GM23338 (cell line): ENCODE measurements around the gene LEPR. TPM values are rescaled to one million over a fixed set of nuclear protein-coding genes. Genes with fewer than 3 reads are reported as not detected.

Source experiments
- ATAC-seq: fragments of 200-7000 bp; cut with Tn5 transposase; 3 replicates; pipeline ENCODE4 v1.9.1; 2020
- DNase-seq: peaks from one replicate; pipeline ENCODE4 v3.0.0-alpha.2; 2015; ENCODE audit warnings: low spot score
- H2AFZ ChIP-seq: fragments of 200-600 bp; sonication (generic); 2 replicates; pipeline ENCODE4 v1.8.0; 2016; ENCODE audit warnings: antibody characterized with exemption, mild to moderate bottlenecking, moderate library complexity
- H3F3A ChIP-seq: fragments of 200-600 bp; sonication (generic); replicated peaks from 2 replicates; pipeline ENCODE4 v1.8.0; 2017; ENCODE audit warnings: antibody characterized with exemption, mixed run types, low read depth
- H3K27ac ChIP-seq: fragments of 200-600 bp; sonication (generic); 2 replicates; pipeline ENCODE4 v1.6.1; 2016; ENCODE audit warnings: low read depth
- H3K27me3 ChIP-seq: fragments of 200-600 bp; sonication (generic); 2 replicates; pipeline ENCODE4 v1.8.0; 2016; ENCODE audit warnings: mild to moderate bottlenecking, mixed run types, moderate library complexity; ENCODE audit not compliant: insufficient read depth
- H3K36me3 ChIP-seq: fragments of 200-600 bp; sonication (generic); 2 replicates; pipeline ENCODE4 v1.8.0; 2016; ENCODE audit warnings: mild to moderate bottlenecking; ENCODE audit not compliant: insufficient read depth
- H3K4me1 ChIP-seq: fragments of 200-600 bp; sonication (generic); 2 replicates; pipeline ENCODE4 v1.8.0; 2016; ENCODE audit warnings: mild to moderate bottlenecking, moderate library complexity; ENCODE audit not compliant: insufficient read depth
- H3K4me2 ChIP-seq: fragments of 200-600 bp; sonication (generic); 2 replicates; pipeline ENCODE4 v1.7.1; 2017; ENCODE audit warnings: mixed run types
- H3K4me3 ChIP-seq: fragments of 200-600 bp; sonication (generic); 2 replicates; pipeline ENCODE4 v1.6.1; 2016; ENCODE audit warnings: mixed run types
- H3K79me2 ChIP-seq: fragments of 200-600 bp; sonication (generic); replicated peaks from 2 replicates; pipeline ENCODE4 v1.8.0; 2017; ENCODE audit warnings: mild to moderate bottlenecking; ENCODE audit not compliant: insufficient read depth
- H3K9me2 ChIP-seq: fragments of 200-600 bp; sonication (generic); 2 replicates; pipeline ENCODE4 v1.8.0; 2017; ENCODE audit not compliant: insufficient read depth
- H4K20me1 ChIP-seq: fragments of 200-600 bp; sonication (generic); replicated peaks from 2 replicates; pipeline ENCODE4 v1.8.0; 2017; ENCODE audit warnings: mild to moderate bottlenecking; ENCODE audit not compliant: insufficient read depth
- H3K27ac Mint-ChIP-seq: 2 replicates; pipeline ENCODE4 v1.8.0; 2020; ENCODE audit warnings: inconsistent platforms, mild to moderate bottlenecking, moderate library complexity, mixed read lengths
- H3K27me3 Mint-ChIP-seq: 3 replicates; pipeline ENCODE4 v1.8.0; 2022; ENCODE audit warnings: low read depth, mild to moderate bottlenecking, moderate library complexity, mixed read lengths, inconsistent platforms; ENCODE audit not compliant: insufficient read depth, poor library complexity
- H3K36me3 Mint-ChIP-seq: 3 replicates; pipeline ENCODE4 v1.8.0; 2021; ENCODE audit warnings: low read depth, mild to moderate bottlenecking, inconsistent platforms, moderate library complexity, mixed read lengths
- H3K4me1 Mint-ChIP-seq: 3 replicates; pipeline ENCODE4 v1.8.0; 2020; ENCODE audit warnings: mild to moderate bottlenecking, inconsistent platforms, mixed read lengths
- H3K4me3 Mint-ChIP-seq: 3 replicates; pipeline ENCODE4 v1.8.0; 2021; ENCODE audit warnings: moderate library complexity, mild to moderate bottlenecking, inconsistent platforms, mixed read lengths
- H3K9me3 Mint-ChIP-seq: 3 replicates; pipeline ENCODE4 v1.8.0; 2020; ENCODE audit warnings: moderate library complexity, mild to moderate bottlenecking, inconsistent platforms, mixed read lengths
- CREB1 ChIP-seq: fragments of 250-450 bp; sonication (Bioruptor Pico); IDR thresholded peaks from 2 replicates; pipeline ENCODE4 v1.5.0; 2020; ENCODE audit warnings: low read depth, mild to moderate bottlenecking, moderate library complexity
- CTCF ChIP-seq, 2 experiments: fragments of 200-600 bp in 1 of 2; sonication (generic) in 1 of 2; conservative IDR thresholded peaks; 2 replicates each; pipeline versions ENCODE4 v1.5.1 to v1.6.1; 2016 to 2017; ENCODE audit warnings: antibody characterized with exemption in 2 of 2, low read depth in 2 of 2, mild to moderate bottlenecking in 2 of 2, moderate library complexity in 1 of 2
- ETS1 ChIP-seq: IDR thresholded peaks from 2 replicates; pipeline ENCODE4 v1.6.1; 2016; ENCODE audit warnings: antibody characterized with exemption
- EZH2 ChIP-seq: fragments of 200-600 bp; sonication (generic); IDR thresholded peaks from one replicate; pipeline ENCODE4 v1.8.0; 2017; ENCODE audit warnings: antibody characterized with exemption, mild to moderate bottlenecking, low read depth; ENCODE audit not compliant: unreplicated experiment
- EZH2phosphoT487 ChIP-seq: fragments of 200-600 bp; sonication (generic); IDR thresholded peaks from one replicate; pipeline ENCODE4 v1.8.1; 2018; ENCODE audit warnings: antibody characterized with exemption; ENCODE audit not compliant: unreplicated experiment
- JUNB ChIP-seq: IDR thresholded peaks from one replicate; pipeline ENCODE4 v1.6.1; 2016; ENCODE audit warnings: antibody characterized with exemption; ENCODE audit not compliant: unreplicated experiment
- NANOG ChIP-seq: IDR thresholded peaks from 2 replicates; pipeline ENCODE4 v1.6.1; 2016; ENCODE audit warnings: antibody characterized with exemption, borderline replicate concordance
- POLR2AphosphoS5 ChIP-seq: IDR thresholded peaks from 2 replicates; pipeline ENCODE4 v1.6.1; 2016; ENCODE audit warnings: antibody characterized with exemption, low read depth
- REST ChIP-seq: IDR thresholded peaks from one replicate; pipeline ENCODE4 v1.6.1; 2018; ENCODE audit warnings: antibody characterized with exemption; ENCODE audit not compliant: unreplicated experiment
- STAT1 ChIP-seq: IDR thresholded peaks from one replicate; pipeline ENCODE4 v1.6.1; 2016; ENCODE audit warnings: antibody characterized with exemption; ENCODE audit not compliant: unreplicated experiment
- ZNF114 ChIP-seq: fragments of 250-450 bp; sonication (Bioruptor Pico); IDR thresholded peaks from 2 replicates; pipeline ENCODE4 v1.5.0; 2020; ENCODE audit warnings: mild to moderate bottlenecking, moderate library complexity
- ZNF331 ChIP-seq: fragments of 250-450 bp; sonication (Bioruptor Pico); IDR thresholded peaks from 2 replicates; pipeline ENCODE4 v1.5.0; 2020; ENCODE audit warnings: low read depth, mild to moderate bottlenecking, moderate library complexity
- ZNF462 ChIP-seq: fragments of 250-450 bp; sonication (Bioruptor Pico); IDR thresholded peaks from 2 replicates; pipeline ENCODE4 v1.5.0; 2020; ENCODE audit warnings: mild to moderate bottlenecking, moderate library complexity
- polyA plus RNA-seq: library from polyadenylated mRNA; unstranded; fragments of >200 nt; fragmentation: Nextera tagmentation; extraction: Ambion mirVana; gene quantifications from 2 replicates; pipeline ENCODE4 v1.2.1, GENCODE V29; 2016
- total RNA-seq: library from RNA; depleted of rRNA; stranded (reverse); fragments of >200 nt; shearing (Covaris generic); gene quantifications from 2 replicates; pipeline ENCODE4 v1.2.3, GENCODE V29; 2014

LEPR gene
- total and polyA plus RNA-seq, 2 experiments from 2014 or later = 2.1 to 4.7 TPM

- no peaks in the 10 kb centered on the region for H3K36me3 Mint-ChIP-seq
- no peak overlapping the region for H2AFZ ChIP-seq
- no peaks in the 10 kb centered on the region for H3F3A ChIP-seq
- H3K4me3 Mint-ChIP-seq = no peak overlapping the region
- H3K4me1 ChIP-seq = peaks cover 4% of the 10 kb centered on the region; the same call in 1 of the 2 replicates
- H3K9me3 Mint-ChIP-seq = no peaks in the 10 kb centered on the region; the same call in 2 of the 3 replicates
- no peaks in the 10 kb centered on the region for H3K27me3 ChIP-seq
- H3K79me2 ChIP-seq = no peaks in the 10 kb centered on the region
- H4K20me1 ChIP-seq = no peaks in the 10 kb centered on the region
- peak; percentile 79 for ATAC-seq
- TF ChIP-seq POLR2AphosphoS5 (no peak), ZNF462 (CRISPR knock-in tag) (no peak), STAT1 (no peak), ZNF331 (CRISPR knock-in tag) (no peak), EZH2 (no peak), ZNF114 (no peak), CREB1 (no peak), JUNB (no peak), NANOG (no peak), EZH2phosphoT487 (no peak), CTCF (conservative IDR thresholded peaks at IDR 0.05; ENCODE audit: low read depth in 2 of 2) (no peak), REST (no peak), ETS1 (no peak)
- H3K27me3 Mint-ChIP-seq = no peaks in the 10 kb centered on the region
- no peaks in the 10 kb centered on the region for H3K36me3 ChIP-seq
- 0 out of 2 replicates have a peak overlapping the region, but pooled peaks have one; percentile 8 for H3K4me2 ChIP-seq
- DNase-seq = peak; percentile 56
- H3K9me2 ChIP-seq = no peaks in the 10 kb centered on the region
- peak overlapping the region; percentile 24; the same call in 1 of the 2 replicates for H3K27ac ChIP-seq
- no peak overlapping the region for H3K4me3 ChIP-seq
- peak overlapping the region; percentile 11; the same call in 1 of the 2 replicates for H3K27ac Mint-ChIP-seq
- peaks cover 5% of the 10 kb centered on the region for H3K4me1 Mint-ChIP-seq
Measured at GRCh38 chr1:65395887-65396612, 24.4 kb upstream of the LEPR start.
